K562 (cell line): ENCODE results near the gene RAPGEF5. TPM values are rescaled to one million over a fixed set of nuclear protein-coding genes. Genes with fewer than 3 reads are reported as not detected.

Experiments
- ATAC-seq: fragments of 200-7000 bp; cut with Tn5 transposase; 3 replicates; pipeline ENCODE4 v1.9.1; 2020; ENCODE audit warnings: moderate library complexity
- BruUV-seq: library from RNA; stranded (reverse); fragments of 400-500 nt; replicated peaks from 2 replicates; lab custom pipeline; 2021; lab: Mats Ljungman, UMichigan
- CTCF ChIA-PET: fragments of 300-600 bp; formaldehyde crosslinking; extraction: SDS; loops from one replicate; lab custom pipeline; 2021; ENCODE audit warnings: low intra/inter-chr PET ratio; lab: Yijun Ruan, JAX
- POLR2A ChIA-PET: fragments of 300-600, 350-650 bp; sonication (Branson Sonifier 250); formaldehyde crosslinking; extraction: SDS; loops from one replicate; lab custom pipeline; 2021; ENCODE audit warnings: antibody characterized with exemption, inconsistent platforms; lab: Yijun Ruan, JAX
- DNase-seq, 4 experiments: peaks; one replicate each; pipeline versions ENCODE4 v3.0.0 to v3.0.0-alpha.2; 2011 to 2018; ENCODE audit warnings: low spot score in 3 of 4, mixed read lengths in 3 of 4; ENCODE audit errors: extremely low read depth in 1 of 4
- FAIRE-seq: peaks from 2 replicates; lab custom pipeline; 2011; peaks lifted over from hg19 to GRCh38; lab: Jason Lieb, UNC
- H2AFZ ChIP-seq: 2 replicates; pipeline ENCODE4 v1.6.0; 2011; ENCODE audit warnings: low read depth, low read length, control low read depth, inconsistent platforms
- H3K27ac ChIP-seq: fragments of 200-600 bp; 3 replicates; pipeline ENCODE4 v1.8.0; 2011; ENCODE audit warnings: low read depth, mild to moderate bottlenecking, control low read depth, inconsistent platforms, low read length, moderate library complexity, mixed read lengths; ENCODE audit errors: extremely low read depth
- H3K27me3 ChIP-seq, 2 experiments: fragments of 300-600 bp in 1 of 2; 2 replicates in 1 of 2; 3 replicates in 1 of 2; pipeline versions ENCODE4 v1.6.0 to v1.8.0; 2011; ENCODE audit warnings: inconsistent platforms in 2 of 2, low read length in 2 of 2, mild to moderate bottlenecking in 1 of 2, mixed read lengths in 1 of 2, moderate library complexity in 1 of 2; ENCODE audit not compliant: control insufficient read depth in 2 of 2, insufficient read depth in 2 of 2
- H3K36me3 ChIP-seq: fragments of 300-600 bp; 3 replicates; pipeline ENCODE4 v1.8.0; 2011; ENCODE audit warnings: mild to moderate bottlenecking, low read length, inconsistent platforms; ENCODE audit not compliant: control insufficient read depth, insufficient read depth
- H3K4me1 ChIP-seq, 2 experiments: fragments of 200-600 bp in 1 of 2; replicated peaks in 1 of 2; 2 replicates in 1 of 2; 3 replicates in 1 of 2; pipeline versions ENCODE4 v1.5.1 to v1.8.0; 2011; ENCODE audit warnings: inconsistent platforms in 2 of 2, low read length in 2 of 2, mild to moderate bottlenecking in 1 of 2, mixed read lengths in 1 of 2, moderate library complexity in 1 of 2; ENCODE audit not compliant: control insufficient read depth in 2 of 2, insufficient read depth in 2 of 2
- H3K4me2 ChIP-seq: 2 replicates; pipeline ENCODE4 v1.6.1; 2011; ENCODE audit warnings: low read length, control low read depth, inconsistent platforms, mixed read lengths; ENCODE audit not compliant: insufficient read depth
- H3K4me3 ChIP-seq: fragments of 200-600 bp; sonication (generic), shearing (Covaris generic); 2 replicates; pipeline ENCODE4 v1.5.1; 2016; ENCODE audit warnings: control low read depth, inconsistent platforms
- H3K79me2 ChIP-seq: fragments of 200-600 bp; 3 replicates; pipeline ENCODE4 v1.8.0; 2011; ENCODE audit warnings: low read length, inconsistent platforms; ENCODE audit not compliant: control insufficient read depth, insufficient read depth
- H3K9ac ChIP-seq, 2 experiments: 2 replicates each; pipeline versions ENCODE4 v1.6.0 to v1.6.1; 2011; ENCODE audit warnings: low read depth in 2 of 2, low read length in 2 of 2, control low read depth in 1 of 2, inconsistent platforms in 1 of 2, mild to moderate bottlenecking in 1 of 2, mixed read lengths in 1 of 2; ENCODE audit not compliant: insufficient read depth in 1 of 2
- H3K9me1 ChIP-seq: one replicate; pipeline ENCODE4 v1.6.0; 2011; ENCODE audit warnings: inconsistent platforms, mild to moderate bottlenecking, low read length, moderate library complexity; ENCODE audit not compliant: control insufficient read depth, insufficient read depth
- H3K9me3 ChIP-seq: replicated peaks from 2 replicates; pipeline ENCODE4 v1.5.1; 2011; ENCODE audit warnings: low read depth, low read length, inconsistent platforms; ENCODE audit not compliant: control insufficient read depth, insufficient read depth
- H4K20me1 ChIP-seq: replicated peaks from 2 replicates; pipeline ENCODE4 v1.6.1; 2011; ENCODE audit warnings: low read length, inconsistent platforms, mixed read lengths; ENCODE audit not compliant: control insufficient read depth, insufficient read depth
- HSF4 ChIP-seq: fragments of 250-450 bp; sonication (Bioruptor Pico); IDR thresholded peaks from 2 replicates; pipeline ENCODE4 v2.1.2; 2022; ENCODE audit warnings: mild to moderate bottlenecking, moderate library complexity, borderline replicate concordance
- MTA1 ChIP-seq: fragments of 450-650 bp; IDR thresholded peaks from 2 replicates; pipeline ENCODE4 v1.6.1; 2017; ENCODE audit warnings: borderline replicate concordance
- POLR2B ChIP-seq: fragments of 450-650 bp; IDR thresholded peaks from 2 replicates; pipeline ENCODE4 v1.6.1; 2018; ENCODE audit warnings: low read depth; ENCODE audit not compliant: partially characterized antibody
- TCF7L2 ChIP-seq: fragments of 150-350 bp; IDR thresholded peaks from 2 replicates; pipeline ENCODE4 v1.6.1; 2016; ENCODE audit warnings: low read depth, mild to moderate bottlenecking, low read length, moderate library complexity
- ZNF175 ChIP-seq: fragments of 200-800 bp; sonication (Bioruptor generic); IDR thresholded peaks from 2 replicates; pipeline ENCODE4 v1.6.1; 2016; ENCODE audit warnings: low read depth, mild to moderate bottlenecking, missing genetic modification characterization, missing compliant biosample characterization
- ZNF3 ChIP-seq: fragments of 250-450 bp; sonication (Bioruptor Pico); IDR thresholded peaks from 2 replicates; pipeline ENCODE4 v1.5.0; 2021; ENCODE audit warnings: mild to moderate bottlenecking, moderate library complexity
- in situ Hi-C: fragments of 300-500 bp; cut with MboI; formaldehyde crosslinking; loops from 4 replicates; pipeline ENCODE4 v1.15.0; 2018; ENCODE audit warnings: inconsistent platforms, mixed read lengths
- intact Hi-C: fragments of 100-400 bp; cut with micrococcal nuclease; formaldehyde crosslinking; loops from 2 replicates; pipeline ENCODE4 v1.14.2; 2022
- polyA plus RNA-seq, 8 experiments: library from polyadenylated mRNA; depleted of rRNA in 4 of 8; stranded (reverse) in 5 of 8; unstranded in 3 of 8; fragments of >200 nt; fragmentation: Nextera tagmentation in 2 of 8; fragmentation: Illumina TruSeq in 1 of 8; extraction: Ambion mirVana in 2 of 8; extraction: Trizol in 1 of 8; gene quantifications; 2 replicates each; pipeline versions ENCODE4 v1.2.1 to v1.2.3, GENCODE V29; 2011 to 2014; ENCODE audit warnings: inconsistent platforms in 1 of 8, missing spikeins in 1 of 8
- total RNA-seq, 7 experiments: library from RNA; depleted of rRNA in 6 of 7; stranded (reverse); fragments of >200 nt in 6 of 7; fragmentation: Illumina TruSeq in 2 of 7; extraction: Trizol in 2 of 7; gene quantifications; 2 replicates each; pipeline versions ENCODE4 v1.2.1 to v1.2.3, GENCODE V29; 2011 to 2021; ENCODE audit warnings: low replicate concordance in 1 of 7
- TF ChIP-seq, protein P1 (sequence below): fragments of 150-350 bp; conservative IDR thresholded peaks from 2 replicates; pipeline ENCODE4 v1.6.1; 2014; ENCODE audit warnings: low read length
- TF ChIP-seq, protein P2 (sequence below), 2 experiments: fragments of 450-650 bp in 1 of 2; sonication (generic) in 1 of 2; formaldehyde crosslinking in 1 of 2; IDR thresholded peaks; 2 replicates each; pipeline versions ENCODE4 v1.7.1 to v1.9.0; 2016 to 2022; ENCODE audit warnings: inconsistent platforms in 1 of 2, mild to moderate bottlenecking in 1 of 2, missing genetic modification reagents in 1 of 2
- TF ChIP-seq, protein P3 (sequence below): IDR thresholded peaks from 3 replicates; pipeline ENCODE4 v1.6.1; 2011; ENCODE audit warnings: borderline replicate concordance, mild to moderate bottlenecking; ENCODE audit not compliant: insufficient read length, insufficient read depth

Gene RAPGEF5
- total and polyA plus RNA-seq, 9 of the 15 experiments (the other 6 are each of a cell fraction or from before 2014, with no cell fraction given): 0.39 to 2.0 (median 1.1) TPM

GRCh38 chr7:22174574-22174953, 182.4 kb downstream of the RAPGEF5 start:
- Histone ChIP-seq H3K9me1 (no peaks in the 10 kb centered on the region), H3K9ac (no peak overlapping the region), H3K27me3 (no peaks in the 10 kb centered on the region), H4K20me1 (no peaks in the 10 kb centered on the region), H3K4me2 (peak overlapping the region; percentile 56; the same call in 1 of the 2 replicates), H3K27ac (peak overlapping the region; percentile 65; the same call in 2 of the 3 replicates), H3K4me1 (peaks cover 3 to 16% of the 10 kb centered on the region in 2 experiments; a peak in 3 of 5 replicates), H3K4me3 (no peak overlapping the region), H3K79me2 (no peaks in the 10 kb centered on the region), H2AFZ (peak overlapping the region; percentile 35; the same call in 1 of the 2 replicates), H3K9me3 (no peaks in the 10 kb centered on the region), H3K36me3 (no peaks in the 10 kb centered on the region)
- in situ Hi-C loops (no loop called here), intact Hi-C loops (no loop called here)
- BruUV-seq: no TSS peak
- DNase-seq: peak in 2 of 4 experiments; percentile 17 to 23
- ChIA-PET POLR2A (interaction anchor here (1.2 kb wide), 1 partner anchor 15 kb away, joined by 3 read pairs; no protein-coding TSS in a partner anchor), CTCF (no interaction called here)
- ATAC-seq: peak; percentile 58
- FAIRE-seq: peak; percentile 35
- TF ChIP-seq TCF7L2 (no peak), HSF4 (CRISPR knock-in tag) (no peak), POLR2B (no peak), ZNF175 (CRISPR knock-in tag) (peak; percentile 75; the same call in 1 of the 2 replicates), MTA1 (no peak), ZNF3 (no peak)
- TF ChIP-seq, protein P1, sequence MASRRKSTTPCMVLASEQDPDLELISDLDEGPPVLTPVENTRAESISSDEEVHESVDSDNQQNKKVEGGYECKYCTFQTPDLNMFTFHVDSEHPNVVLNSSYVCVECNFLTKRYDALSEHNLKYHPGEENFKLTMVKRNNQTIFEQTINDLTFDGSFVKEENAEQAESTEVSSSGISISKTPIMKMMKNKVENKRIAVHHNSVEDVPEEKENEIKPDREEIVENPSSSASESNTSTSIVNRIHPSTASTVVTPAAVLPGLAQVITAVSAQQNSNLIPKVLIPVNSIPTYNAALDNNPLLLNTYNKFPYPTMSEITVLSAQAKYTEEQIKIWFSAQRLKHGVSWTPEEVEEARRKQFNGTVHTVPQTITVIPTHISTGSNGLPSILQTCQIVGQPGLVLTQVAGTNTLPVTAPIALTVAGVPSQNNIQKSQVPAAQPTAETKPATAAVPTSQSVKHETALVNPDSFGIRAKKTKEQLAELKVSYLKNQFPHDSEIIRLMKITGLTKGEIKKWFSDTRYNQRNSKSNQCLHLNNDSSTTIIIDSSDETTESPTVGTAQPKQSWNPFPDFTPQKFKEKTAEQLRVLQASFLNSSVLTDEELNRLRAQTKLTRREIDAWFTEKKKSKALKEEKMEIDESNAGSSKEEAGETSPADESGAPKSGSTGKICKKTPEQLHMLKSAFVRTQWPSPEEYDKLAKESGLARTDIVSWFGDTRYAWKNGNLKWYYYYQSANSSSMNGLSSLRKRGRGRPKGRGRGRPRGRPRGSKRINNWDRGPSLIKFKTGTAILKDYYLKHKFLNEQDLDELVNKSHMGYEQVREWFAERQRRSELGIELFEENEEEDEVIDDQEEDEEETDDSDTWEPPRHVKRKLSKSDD: no peak
- TF ChIP-seq, protein P2, sequence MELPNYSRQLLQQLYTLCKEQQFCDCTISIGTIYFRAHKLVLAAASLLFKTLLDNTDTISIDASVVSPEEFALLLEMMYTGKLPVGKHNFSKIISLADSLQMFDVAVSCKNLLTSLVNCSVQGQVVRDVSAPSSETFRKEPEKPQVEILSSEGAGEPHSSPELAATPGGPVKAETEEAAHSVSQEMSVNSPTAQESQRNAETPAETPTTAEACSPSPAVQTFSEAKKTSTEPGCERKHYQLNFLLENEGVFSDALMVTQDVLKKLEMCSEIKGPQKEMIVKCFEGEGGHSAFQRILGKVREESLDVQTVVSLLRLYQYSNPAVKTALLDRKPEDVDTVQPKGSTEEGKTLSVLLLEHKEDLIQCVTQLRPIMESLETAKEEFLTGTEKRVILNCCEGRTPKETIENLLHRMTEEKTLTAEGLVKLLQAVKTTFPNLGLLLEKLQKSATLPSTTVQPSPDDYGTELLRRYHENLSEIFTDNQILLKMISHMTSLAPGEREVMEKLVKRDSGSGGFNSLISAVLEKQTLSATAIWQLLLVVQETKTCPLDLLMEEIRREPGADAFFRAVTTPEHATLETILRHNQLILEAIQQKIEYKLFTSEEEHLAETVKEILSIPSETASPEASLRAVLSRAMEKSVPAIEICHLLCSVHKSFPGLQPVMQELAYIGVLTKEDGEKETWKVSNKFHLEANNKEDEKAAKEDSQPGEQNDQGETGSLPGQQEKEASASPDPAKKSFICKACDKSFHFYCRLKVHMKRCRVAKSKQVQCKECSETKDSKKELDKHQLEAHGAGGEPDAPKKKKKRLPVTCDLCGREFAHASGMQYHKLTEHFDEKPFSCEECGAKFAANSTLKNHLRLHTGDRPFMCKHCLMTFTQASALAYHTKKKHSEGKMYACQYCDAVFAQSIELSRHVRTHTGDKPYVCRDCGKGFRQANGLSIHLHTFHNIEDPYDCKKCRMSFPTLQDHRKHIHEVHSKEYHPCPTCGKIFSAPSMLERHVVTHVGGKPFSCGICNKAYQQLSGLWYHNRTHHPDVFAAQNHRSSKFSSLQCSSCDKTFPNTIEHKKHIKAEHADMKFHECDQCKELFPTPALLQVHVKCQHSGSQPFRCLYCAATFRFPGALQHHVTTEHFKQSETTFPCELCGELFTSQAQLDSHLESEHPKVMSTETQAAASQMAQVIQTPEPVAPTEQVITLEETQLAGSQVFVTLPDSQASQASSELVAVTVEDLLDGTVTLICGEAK (IDR thresholded peaks at IDR 0.05): no peak
- TF ChIP-seq, protein P2 (CRISPR knock-in tag; IDR thresholded peaks at IDR 0.05): no peak
- TF ChIP-seq, protein P3, sequence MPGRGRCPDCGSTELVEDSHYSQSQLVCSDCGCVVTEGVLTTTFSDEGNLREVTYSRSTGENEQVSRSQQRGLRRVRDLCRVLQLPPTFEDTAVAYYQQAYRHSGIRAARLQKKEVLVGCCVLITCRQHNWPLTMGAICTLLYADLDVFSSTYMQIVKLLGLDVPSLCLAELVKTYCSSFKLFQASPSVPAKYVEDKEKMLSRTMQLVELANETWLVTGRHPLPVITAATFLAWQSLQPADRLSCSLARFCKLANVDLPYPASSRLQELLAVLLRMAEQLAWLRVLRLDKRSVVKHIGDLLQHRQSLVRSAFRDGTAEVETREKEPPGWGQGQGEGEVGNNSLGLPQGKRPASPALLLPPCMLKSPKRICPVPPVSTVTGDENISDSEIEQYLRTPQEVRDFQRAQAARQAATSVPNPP: no peak
